NT2/D1 (cell line): Measurements from ENCODE around the gene PIK3C2G.

Experiments used
- YY1 ChIP-seq: IDR thresholded peaks from 2 replicates; pipeline ENCODE4 v1.6.1; 2011; ENCODE audit not compliant: insufficient read length, insufficient read depth
- ZNF274 ChIP-seq: IDR thresholded peaks from 2 replicates; pipeline ENCODE4 v1.6.1; 2011; ENCODE audit warnings: mild to moderate bottlenecking, low read depth, low read length

DNA sequence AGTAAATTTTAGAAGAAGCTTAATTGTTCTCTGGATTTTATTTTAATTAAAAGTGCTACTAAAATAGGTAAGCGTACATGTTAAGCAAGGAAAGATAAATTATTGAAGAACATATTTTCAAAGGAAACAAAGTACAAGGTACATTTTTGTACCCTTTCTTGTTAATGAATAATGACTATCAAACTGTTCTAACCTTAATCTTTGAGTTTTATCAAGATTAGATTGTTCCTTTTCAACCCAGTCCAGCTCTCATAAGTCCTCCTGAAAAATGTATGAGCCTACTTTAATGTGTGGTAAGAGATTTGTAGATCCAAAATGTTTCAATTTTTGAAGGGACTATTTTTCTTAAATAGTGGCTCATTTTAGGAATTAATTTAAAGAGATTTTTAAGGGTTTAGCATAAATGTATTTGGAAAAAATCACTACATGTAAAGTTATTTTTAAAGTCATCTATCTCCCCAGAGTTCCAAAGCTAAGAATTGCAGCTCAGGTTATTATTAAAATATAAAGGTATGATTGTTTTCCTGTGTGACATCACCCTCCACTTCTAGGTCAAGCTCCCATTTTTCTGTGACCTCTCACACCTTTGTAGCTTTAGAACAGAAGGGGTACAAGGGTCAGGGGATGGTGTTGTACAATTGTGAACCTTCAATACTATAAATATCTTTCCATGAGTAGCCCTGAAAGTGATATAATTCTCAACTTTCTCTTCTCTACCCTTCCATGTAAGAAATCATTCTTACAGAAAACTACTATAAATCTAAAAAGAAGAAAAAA is 1.2 kb upstream of the PIK3C2G start:
- TF ChIP-seq ZNF274: no peak
- no peak for TF ChIP-seq YY1
